AG10803 (cell line): ENCODE measurements around the gene ZNRF1.
A peak's percentile ranks its signal among the peaks of the same experiment; 100 is the strongest.

ENCODE experiments used
- DNase-seq: peaks from one replicate; pipeline ENCODE4 v3.0.0; 2010; ENCODE audit warnings: low read depth
- H3K4me3 ChIP-seq: 2 replicates; pipeline ENCODE4 v1.5.1; 2011; ENCODE audit warnings: mild to moderate bottlenecking, low read length, control low read depth
- TF ChIP-seq, protein P1 (sequence below): conservative IDR thresholded peaks from 2 replicates; pipeline ENCODE4 v1.5.1; 2011; ENCODE audit warnings: mild to moderate bottlenecking, low read length, control low read depth, inconsistent platforms

Gene ZNRF1

DNA sequence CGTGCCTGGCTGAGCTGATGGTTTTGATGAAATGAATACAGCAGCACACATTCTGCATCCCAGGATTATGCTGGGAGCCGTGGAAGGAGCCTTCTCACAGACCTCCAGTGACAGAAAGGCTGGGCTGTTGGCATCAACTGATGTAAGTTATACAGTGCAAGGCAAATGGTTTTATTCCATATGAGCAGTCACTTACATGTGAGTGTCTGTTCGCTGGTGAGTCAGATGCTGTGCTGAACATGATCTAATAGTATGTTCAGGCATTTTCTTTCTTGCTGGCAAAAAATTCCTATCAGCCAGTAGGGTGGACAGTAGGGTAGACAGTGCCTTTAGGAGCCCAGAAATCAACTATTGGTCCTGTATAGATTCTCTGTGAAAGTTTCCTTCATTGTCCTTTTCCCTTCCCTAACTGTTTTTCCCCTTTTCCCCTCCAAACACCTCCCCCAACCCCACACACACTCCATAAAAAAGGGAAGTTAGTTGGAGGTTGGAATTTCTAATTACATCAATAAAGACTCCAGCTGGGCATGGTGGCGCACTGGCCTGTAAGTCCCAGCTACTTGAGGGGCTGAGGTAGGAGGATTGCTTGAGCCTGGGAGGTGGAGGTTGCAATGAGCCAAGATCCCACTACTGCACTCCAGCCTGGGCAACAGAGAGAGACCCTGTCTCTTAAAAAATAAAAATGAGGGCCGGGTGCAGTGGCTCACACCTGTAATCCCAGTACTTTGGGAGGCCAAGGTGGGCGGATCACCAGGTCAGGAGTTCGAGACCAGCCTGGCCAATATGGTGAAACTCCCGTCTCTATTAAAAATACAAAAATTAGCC is 81.6 kb downstream of the ZNRF1 start:
- peak; percentile 45 for DNase-seq
- TF ChIP-seq, protein P1, sequence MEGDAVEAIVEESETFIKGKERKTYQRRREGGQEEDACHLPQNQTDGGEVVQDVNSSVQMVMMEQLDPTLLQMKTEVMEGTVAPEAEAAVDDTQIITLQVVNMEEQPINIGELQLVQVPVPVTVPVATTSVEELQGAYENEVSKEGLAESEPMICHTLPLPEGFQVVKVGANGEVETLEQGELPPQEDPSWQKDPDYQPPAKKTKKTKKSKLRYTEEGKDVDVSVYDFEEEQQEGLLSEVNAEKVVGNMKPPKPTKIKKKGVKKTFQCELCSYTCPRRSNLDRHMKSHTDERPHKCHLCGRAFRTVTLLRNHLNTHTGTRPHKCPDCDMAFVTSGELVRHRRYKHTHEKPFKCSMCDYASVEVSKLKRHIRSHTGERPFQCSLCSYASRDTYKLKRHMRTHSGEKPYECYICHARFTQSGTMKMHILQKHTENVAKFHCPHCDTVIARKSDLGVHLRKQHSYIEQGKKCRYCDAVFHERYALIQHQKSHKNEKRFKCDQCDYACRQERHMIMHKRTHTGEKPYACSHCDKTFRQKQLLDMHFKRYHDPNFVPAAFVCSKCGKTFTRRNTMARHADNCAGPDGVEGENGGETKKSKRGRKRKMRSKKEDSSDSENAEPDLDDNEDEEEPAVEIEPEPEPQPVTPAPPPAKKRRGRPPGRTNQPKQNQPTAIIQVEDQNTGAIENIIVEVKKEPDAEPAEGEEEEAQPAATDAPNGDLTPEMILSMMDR = no peak
- H3K4me3 ChIP-seq = no peak overlapping the region

DNA sequence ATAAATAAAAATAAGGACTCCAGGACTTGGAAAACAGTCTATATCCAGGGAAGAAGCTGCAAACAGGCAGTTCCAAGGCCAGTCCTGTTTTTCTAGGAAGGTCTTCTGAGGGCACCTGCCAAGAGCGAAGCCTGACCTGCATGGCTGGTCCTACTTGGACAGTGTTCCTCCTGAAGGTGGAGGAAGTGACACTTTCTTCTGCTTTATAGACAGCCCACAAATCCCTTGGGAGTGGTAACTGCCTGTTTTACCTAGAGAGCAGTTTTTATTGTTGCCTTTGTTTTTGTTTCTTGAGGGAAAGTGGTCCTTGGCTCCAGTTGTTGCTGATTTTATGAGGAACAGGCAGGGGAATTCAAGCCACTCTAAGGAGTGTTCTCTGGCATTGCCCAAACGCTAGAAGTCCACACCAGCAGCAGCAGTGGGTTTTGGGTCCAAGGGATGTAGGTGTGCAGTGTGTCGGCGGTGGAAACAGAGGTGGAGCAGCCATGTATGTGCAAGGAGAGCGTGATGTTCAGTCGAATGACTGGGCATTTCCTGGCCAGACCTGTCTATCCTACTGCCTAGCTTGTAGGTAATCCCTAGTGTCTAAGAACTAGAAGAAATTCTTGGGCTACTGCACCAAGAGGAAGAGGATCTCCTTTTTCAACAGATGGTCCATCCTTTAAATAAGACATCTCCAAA is 82.5 kb downstream of the ZNRF1 start:
- no peak overlapping the region for H3K4me3 ChIP-seq
- DNase-seq = no peak
- TF ChIP-seq, protein P1 = no peak

DNA sequence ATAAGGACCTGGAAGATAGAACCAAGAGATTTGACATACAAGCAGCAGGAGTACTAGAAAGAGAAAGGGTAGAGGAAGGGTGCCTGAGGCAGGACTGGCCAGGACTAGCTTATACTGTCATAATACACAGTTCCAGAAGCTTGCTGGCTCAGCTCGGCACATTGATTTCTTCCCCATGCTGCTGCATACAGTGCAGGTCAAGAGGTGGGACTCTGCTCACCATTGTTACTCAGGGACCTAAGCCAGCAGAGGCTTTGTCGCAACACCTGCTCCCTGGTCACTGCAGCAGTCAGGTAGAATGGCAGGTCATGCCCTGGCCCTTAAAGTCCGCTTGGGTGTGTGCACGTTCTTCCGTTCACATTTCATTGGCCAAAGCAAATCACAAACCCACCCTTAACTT is 85.0 kb downstream of the ZNRF1 start:
- TF ChIP-seq, protein P1 = no peak
- H3K4me3 ChIP-seq = no peak overlapping the region
- no peak for DNase-seq

DNA sequence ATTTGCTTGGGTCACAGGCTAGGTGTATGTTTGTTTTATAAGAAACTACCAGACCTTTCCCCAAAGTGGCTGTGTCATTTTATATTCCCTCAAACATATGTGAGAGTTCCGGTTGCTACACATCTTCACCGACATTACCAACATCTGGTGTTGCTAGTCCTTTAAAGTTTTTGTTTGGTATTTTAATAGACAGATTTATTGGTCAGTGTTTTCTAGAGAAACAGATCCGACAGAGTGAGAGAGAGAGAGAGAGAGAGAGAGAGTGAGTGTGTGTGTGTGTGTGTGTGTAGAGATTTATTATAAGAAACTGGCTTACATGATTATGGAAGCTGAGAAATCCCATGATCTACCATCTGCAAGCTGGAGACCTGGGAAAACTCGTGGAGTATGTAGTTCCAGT is 86.7 kb downstream of the ZNRF1 start:
- no peak overlapping the region for H3K4me3 ChIP-seq
- DNase-seq = peak; percentile 79
- TF ChIP-seq, protein P1 = no peak

DNA sequence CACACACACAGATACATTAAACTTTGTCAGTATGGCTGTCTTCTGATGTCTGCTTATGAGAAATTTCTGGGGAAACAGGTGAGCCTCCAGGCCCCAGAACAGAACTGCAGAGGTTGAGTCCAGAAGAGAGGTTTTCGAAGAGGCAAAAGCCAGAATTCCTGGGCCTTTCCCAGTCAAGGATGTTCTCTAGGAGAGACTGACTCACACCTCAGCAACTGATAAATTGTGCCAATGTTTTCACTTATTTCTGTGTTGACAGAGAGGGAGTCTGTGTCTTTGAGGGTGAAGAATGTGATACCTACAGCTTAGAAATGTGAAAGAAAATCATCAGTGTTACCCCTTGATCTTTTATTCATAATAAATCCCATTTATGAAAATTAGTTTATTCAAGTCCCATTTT is 87.5 kb downstream of the ZNRF1 start:
- DNase-seq = peak; percentile 38
- H3K4me3 ChIP-seq = no peak overlapping the region
- TF ChIP-seq, protein P1 = no peak

DNA sequence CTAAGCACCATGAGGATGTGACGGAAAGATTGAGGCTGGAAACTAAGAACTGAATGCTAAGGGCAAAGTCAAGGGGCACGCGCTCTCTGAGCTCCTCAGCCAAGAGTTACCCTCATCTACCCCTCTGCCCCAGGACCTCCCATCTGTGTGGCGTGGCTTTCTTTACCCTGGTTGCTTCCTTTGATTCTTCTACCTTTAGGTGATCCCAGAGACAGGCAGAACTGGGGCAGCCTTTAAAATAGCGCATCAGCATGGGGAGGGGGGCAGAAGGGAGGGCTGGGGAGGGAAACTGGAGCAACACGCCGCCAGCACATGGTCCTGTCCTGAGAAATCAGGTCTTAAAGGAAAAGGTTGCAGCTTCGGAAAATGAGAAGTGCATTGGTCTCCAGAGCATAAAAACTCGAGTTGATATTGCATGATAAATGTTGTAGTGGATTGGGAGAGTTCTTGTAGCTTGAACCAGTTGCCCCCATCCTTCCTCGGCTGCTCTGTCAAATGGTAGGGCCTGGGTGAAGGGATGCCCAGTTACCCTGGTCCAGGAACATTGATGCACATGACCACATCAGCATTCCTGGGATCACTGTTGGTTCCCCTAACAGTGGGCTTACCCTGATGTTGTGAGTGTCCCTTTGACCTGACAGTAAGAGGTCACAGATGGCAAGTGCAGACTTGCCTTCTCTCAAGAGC is 88.0 kb downstream of the ZNRF1 start:
- TF ChIP-seq, protein P1 = no peak
- H3K4me3 ChIP-seq = no peak overlapping the region
- DNase-seq = no peak
